Activated B cell treated with CpG ODN at 0.5 μM for 24 hours (primary cell): Measurements from ENCODE around the gene DDX1. TPM values are rescaled to one million over a fixed set of nuclear protein-coding genes. Genes with fewer than 3 reads are reported as not detected.

Experiments used
- ATAC-seq: fragments of 200-7000 bp; cut with Tn5 transposase; one replicate; pipeline ENCODE4 v1.10.0; 2021; ENCODE audit warnings: low read depth, mild to moderate bottlenecking, moderate library complexity
- CTCF ChIA-PET: fragments of 350-600 bp; sonication (Branson Sonifier 250); formaldehyde crosslinking; loops from one replicate; lab custom pipeline; 2021; ENCODE audit warnings: antibody characterized with exemption; lab: Charles Lee
- POLR2A ChIA-PET: fragments of 350-600 bp; sonication (Branson Sonifier 250); formaldehyde crosslinking; loops from one replicate; lab custom pipeline; 2021; ENCODE audit warnings: antibody characterized with exemption; lab: Charles Lee
- DNase-seq: peaks from one replicate; pipeline ENCODE4 v3.0.0; 2022
- H3K27ac Mint-ChIP-seq: one replicate; pipeline ENCODE4 v1.8.0; 2020; ENCODE audit warnings: mixed read lengths
- H3K27me3 Mint-ChIP-seq: one replicate; pipeline ENCODE4 v1.8.0; 2021; ENCODE audit warnings: mixed read lengths
- H3K36me3 Mint-ChIP-seq: one replicate; pipeline ENCODE4 v1.8.0; 2021; ENCODE audit warnings: low read depth, mixed read lengths
- H3K4me1 Mint-ChIP-seq: one replicate; pipeline ENCODE4 v1.8.0; 2021; ENCODE audit warnings: mixed read lengths
- H3K4me3 Mint-ChIP-seq: one replicate; pipeline ENCODE4 v1.8.0; 2020; ENCODE audit warnings: mild to moderate bottlenecking, mixed read lengths
- H3K9me3 Mint-ChIP-seq: one replicate; pipeline ENCODE4 v1.8.0; 2020; ENCODE audit warnings: mixed read lengths
- CTCF ChIP-seq: fragments of 200-600 bp; IDR thresholded peaks from one replicate; pipeline ENCODE4 v1.8.0; 2022; ENCODE audit warnings: antibody characterized with exemption, mild to moderate bottlenecking
- intact Hi-C: fragments of 100-400 bp; cut with micrococcal nuclease; formaldehyde crosslinking; loops from one replicate; pipeline ENCODE4 v1.15.1; 2024
- total RNA-seq: library from RNA; stranded (reverse); gene quantifications from 2 replicates; pipeline ENCODE4 v1.2.3, GENCODE V29; 2022

Gene DDX1
- total RNA-seq, 1 donor from 2014 or later, result 74.4 TPM

GRCh38 chr2:15639323-15640251 is 47.9 kb downstream of the DDX1 start:
- ChIA-PET POLR2A (no interaction called here), CTCF (interaction anchor here (0.6 to 1.4 kb wide), 2 partner anchors 12 to 1117 kb away, joined by 4 read pairs; no protein-coding TSS in a partner anchor)
- H3K27ac Mint-ChIP-seq, result peak overlapping the region; percentile 50

GRCh38 chr2:15640261-15640711 is 48.6 kb downstream of the DDX1 start:
- CTCF ChIA-PET, result interaction anchor here (1.4 kb wide), 1 partner anchor 1117 kb away, joined by 4 read pairs; no protein-coding TSS in a partner anchor
- H3K36me3 Mint-ChIP-seq, result peaks cover 14% of the 10 kb centered on the region
- ATAC-seq (no peak), DNase-seq (no peak)
- POLR2A ChIA-PET, result no interaction called here
- no peak overlapping the region for H3K27ac Mint-ChIP-seq
- H3K27me3 Mint-ChIP-seq, result no peaks in the 10 kb centered on the region
- intact Hi-C loops, result no loop called here
- no peaks in the 10 kb centered on the region for H3K4me1 Mint-ChIP-seq
- no peak for TF ChIP-seq CTCF
- peaks cover 5% of the 10 kb centered on the region for H3K9me3 Mint-ChIP-seq
- H3K4me3 Mint-ChIP-seq, result no peak overlapping the region

More at GRCh38 chr2:15639323-15640251, 47.9 kb downstream of the DDX1 start:
- DNase-seq (no peak), ATAC-seq (no peak)
- Mint-ChIP-seq H3K27me3 (no peaks in the 10 kb centered on the region), H3K36me3 (peaks cover 19% of the 10 kb centered on the region), H3K9me3 (peaks cover 5% of the 10 kb centered on the region), H3K4me1 (no peaks in the 10 kb centered on the region), H3K4me3 (no peak overlapping the region)
- no peak for TF ChIP-seq CTCF
- intact Hi-C loops, result no loop called here

- Mint-ChIP-seq H3K9me3 (peaks cover 5% of the 10 kb centered on the region), H3K36me3 (peaks cover 13% of the 10 kb centered on the region), H3K4me3 (no peak overlapping the region), H3K4me1 (peaks cover under 1% of the 10 kb centered on the region), H3K27me3 (no peaks in the 10 kb centered on the region), H3K27ac (no peak overlapping the region)
- POLR2A ChIA-PET, result no interaction called here
- no peak for ATAC-seq
- intact Hi-C loops, result no loop called here
- CTCF ChIA-PET, result interaction anchor here (1.4 kb wide), 1 partner anchor 1116 kb away, joined by 4 read pairs; no protein-coding TSS in a partner anchor
- TF ChIP-seq CTCF, result no peak
- no peak for DNase-seq
Observed at GRCh38 chr2:15640784-15641183, 49.1 kb downstream of the DDX1 start.

GRCh38 chr2:15641530-15641982 is 49.9 kb downstream of the DDX1 start:
- no peak for ATAC-seq
- H3K36me3 Mint-ChIP-seq, result peaks cover 13% of the 10 kb centered on the region
- no peak for TF ChIP-seq CTCF
- CTCF ChIA-PET, result no interaction called here
- H3K4me1 Mint-ChIP-seq, result peaks cover 1% of the 10 kb centered on the region
- no peak overlapping the region for H3K27ac Mint-ChIP-seq
- POLR2A ChIA-PET, result no interaction called here
- no peak for DNase-seq
- no peak overlapping the region for H3K4me3 Mint-ChIP-seq
- peaks cover 3% of the 10 kb centered on the region for H3K27me3 Mint-ChIP-seq
- intact Hi-C loops, result no loop called here
- peaks cover 5% of the 10 kb centered on the region for H3K9me3 Mint-ChIP-seq
